ENCODE data around the gene BRINP3. TPM values are rescaled to one million over a fixed set of nuclear protein-coding genes. Genes with fewer than 3 reads are reported as not detected.

The BRINP3 gene
- polyA plus RNA-seq, 1 donor from 2014 or later = 7.7 TPM

GRCh38 chr1:190193508-190194115, 284.1 kb downstream of the BRINP3 start:
- H2AFZ ChIP-seq (ENCODE audit: low read depth, low read length) = no peak overlapping the region
- H3K9ac ChIP-seq (ENCODE audit: low read length) = no peak overlapping the region
- no peak overlapping the region for H3K4me3 ChIP-seq (ENCODE audit: low read length)
- H3K27me3 ChIP-seq (ENCODE audit: insufficient read depth, low read depth, low read length) = no peaks in the 10 kb centered on the region
- H3K27ac ChIP-seq (ENCODE audit: low read length) = no peak overlapping the region
- no peaks in the 10 kb centered on the region for H3K36me3 ChIP-seq (ENCODE audit: insufficient read depth, low read length)
- no peaks in the 10 kb centered on the region for H3K9me3 ChIP-seq (ENCODE audit: low read length)
- no peaks in the 10 kb centered on the region for H4K20me1 ChIP-seq (ENCODE audit: insufficient read depth)
- H3K9me2 ChIP-seq (ENCODE audit: insufficient read depth, low read length) = no peaks in the 10 kb centered on the region
- TF ChIP-seq CTCF (IDR thresholded peaks at IDR 0.05; ENCODE audit: poor library complexity, severe bottlenecking) (no peak), SMC3 (conservative IDR thresholded peaks at IDR 0.05; ENCODE audit: poor library complexity) (no peak), EZH2 (IDR thresholded peaks at IDR 0.05; ENCODE audit: borderline replicate concordance, insufficient read depth, low read length, poor library complexity, severe bottlenecking) (no peak), MXI1 (conservative IDR thresholded peaks at IDR 0.05; ENCODE audit: poor library complexity, severe bottlenecking) (no peak), REST (IDR thresholded peaks at IDR 0.05; ENCODE audit: borderline replicate concordance) (no peak), RAD21 (conservative IDR thresholded peaks at IDR 0.05) (no peak), EP300 (conservative IDR thresholded peaks at IDR 0.05; ENCODE audit: poor library complexity, severe bottlenecking) (no peak), POLR2AphosphoS5 (IDR thresholded peaks at IDR 0.05) (no peak)
- no peak overlapping the region for H3K4me2 ChIP-seq (ENCODE audit: low read length)
- no peaks in the 10 kb centered on the region for H3F3A ChIP-seq (ENCODE audit: insufficient read depth, low read length, poor library complexity, severe bottlenecking)
- no peaks in the 10 kb centered on the region for H3K79me2 ChIP-seq (replicated peaks; ENCODE audit: insufficient read depth, low read length)

GRCh38 chr1:190192627-190193026, 285.0 kb downstream of the BRINP3 start:
- Histone ChIP-seq H3K36me3 (ENCODE audit: insufficient read depth, low read length) (no peaks in the 10 kb centered on the region), H3F3A (ENCODE audit: insufficient read depth, low read length, poor library complexity, severe bottlenecking) (no peaks in the 10 kb centered on the region), H4K20me1 (ENCODE audit: insufficient read depth) (no peaks in the 10 kb centered on the region), H3K9ac (ENCODE audit: low read length) (no peak overlapping the region), H3K9me3 (ENCODE audit: low read length) (no peaks in the 10 kb centered on the region), H2AFZ (ENCODE audit: low read depth, low read length) (no peak overlapping the region), H3K27me3 (ENCODE audit: insufficient read depth, low read depth, low read length) (no peaks in the 10 kb centered on the region), H3K79me2 (replicated peaks; ENCODE audit: insufficient read depth, low read length) (no peaks in the 10 kb centered on the region), H3K4me2 (ENCODE audit: low read length) (no peak overlapping the region), H3K4me3 (ENCODE audit: low read length) (no peak overlapping the region), H3K9me2 (ENCODE audit: insufficient read depth, low read length) (no peaks in the 10 kb centered on the region), H3K27ac (ENCODE audit: low read length) (no peak overlapping the region)
- TF ChIP-seq EZH2 (IDR thresholded peaks at IDR 0.05; ENCODE audit: borderline replicate concordance, insufficient read depth, low read length, poor library complexity, severe bottlenecking) = no peak
- TF ChIP-seq MXI1 (conservative IDR thresholded peaks at IDR 0.05; ENCODE audit: poor library complexity, severe bottlenecking) = no peak
- TF ChIP-seq TAF1 (IDR thresholded peaks at IDR 0.05; ENCODE audit: low read depth) = no peak
- TF ChIP-seq POLR2AphosphoS5 (IDR thresholded peaks at IDR 0.05) = no peak
- TF ChIP-seq CTCF (IDR thresholded peaks at IDR 0.05; ENCODE audit: poor library complexity, severe bottlenecking) = no peak
- no peak for TF ChIP-seq REST (IDR thresholded peaks at IDR 0.05; ENCODE audit: borderline replicate concordance)
- no peak for TF ChIP-seq RAD21 (conservative IDR thresholded peaks at IDR 0.05)
- no peak for TF ChIP-seq SMC3 (conservative IDR thresholded peaks at IDR 0.05; ENCODE audit: poor library complexity)
- no peak for TF ChIP-seq EP300 (conservative IDR thresholded peaks at IDR 0.05; ENCODE audit: poor library complexity, severe bottlenecking)
